HEK293 (cell line): ENCODE results near the gene IRX5.

ENCODE experiments used
- CTCF ChIA-PET: fragments of 350-600 bp; formaldehyde crosslinking; extraction: SDS; loops from one replicate; lab custom pipeline; 2021; ENCODE audit warnings: antibody characterized with exemption; lab: Yijun Ruan, JAX
- POLR2A ChIA-PET: fragments of 300-600 bp; formaldehyde crosslinking; extraction: SDS; loops from one replicate; lab custom pipeline; 2020; ENCODE audit warnings: antibody characterized with exemption, inconsistent platforms; lab: Yijun Ruan, JAX
- H3K27ac ChIP-seq: fragments of 200-500 bp; sonication (Bioruptor generic); 2 replicates; pipeline ENCODE4 v1.5.1; 2014; ENCODE audit warnings: low read depth, low read length, control low read depth, inconsistent platforms; ENCODE audit errors: extremely low read depth
- H3K36me3 ChIP-seq, 2 experiments: fragments of 200-500 bp in 1 of 2; sonication (Bioruptor generic) in 1 of 2; 1 replicate in 1 of 2; 2 replicates in 1 of 2; pipeline ENCODE4 v1.5.1; 2014 to 2017; ENCODE audit warnings: inconsistent platforms in 2 of 2, low read length in 2 of 2; ENCODE audit not compliant: control insufficient read depth in 2 of 2, insufficient read depth in 1 of 2
- H3K4me1 ChIP-seq: fragments of 200-500 bp; sonication (Bioruptor generic); 2 replicates; pipeline ENCODE4 v1.5.1; 2014; ENCODE audit warnings: mild to moderate bottlenecking, low read length, inconsistent platforms; ENCODE audit not compliant: control insufficient read depth, insufficient read depth
- H3K4me3 ChIP-seq: 2 replicates; pipeline ENCODE4 v1.5.1; 2011; ENCODE audit warnings: low read depth, mild to moderate bottlenecking, control low read depth, low read length, moderate library complexity
- H3K9me3 ChIP-seq: fragments of 200-500 bp; sonication (Bioruptor generic); 2 replicates; pipeline ENCODE4 v1.5.1; 2014; ENCODE audit warnings: low read depth, low read length, inconsistent platforms; ENCODE audit not compliant: control insufficient read depth, insufficient read depth
- HOXD13 ChIP-seq: sonication (generic); formaldehyde crosslinking; IDR thresholded peaks from 2 replicates; pipeline ENCODE4 v1.8.0; 2022; ENCODE audit warnings: missing genetic modification reagents, borderline replicate concordance
- KLF7 ChIP-seq: fragments of 450-650 bp; formaldehyde crosslinking; IDR thresholded peaks from 2 replicates; pipeline ENCODE4 v1.5.1; 2016; ENCODE audit warnings: missing biosample characterization, missing genetic modification characterization, borderline replicate concordance
- PRDM10 ChIP-seq: fragments of 450-650 bp; formaldehyde crosslinking; IDR thresholded peaks from 2 replicates; pipeline ENCODE4 v1.5.1; 2016; ENCODE audit warnings: missing biosample characterization, missing genetic modification characterization
- SP3 ChIP-seq: fragments of 450-650 bp; formaldehyde crosslinking; IDR thresholded peaks from 2 replicates; pipeline ENCODE4 v1.5.1; 2016; ENCODE audit warnings: missing biosample characterization, missing genetic modification characterization
- ZBTB20 ChIP-seq: fragments of 450-650 bp; formaldehyde crosslinking; IDR thresholded peaks from 2 replicates; pipeline ENCODE4 v1.5.1; 2016; ENCODE audit warnings: missing biosample characterization, missing genetic modification characterization
- ZFHX2 ChIP-seq: fragments of 450-650 bp; formaldehyde crosslinking; conservative IDR thresholded peaks from 2 replicates; pipeline ENCODE4 v1.5.1; 2016; ENCODE audit warnings: missing biosample characterization, missing genetic modification characterization
- ZNF175 ChIP-seq: fragments of 450-650 bp; formaldehyde crosslinking; IDR thresholded peaks from 2 replicates; pipeline ENCODE4 v1.5.1; 2016; ENCODE audit warnings: missing biosample characterization, missing genetic modification characterization
- ZNF248 ChIP-seq: fragments of 450-650 bp; formaldehyde crosslinking; IDR thresholded peaks from 2 replicates; pipeline ENCODE4 v1.5.1; 2017; ENCODE audit warnings: missing biosample characterization, missing genetic modification characterization
- ZNF548 ChIP-seq: fragments of 450-650 bp; formaldehyde crosslinking; IDR thresholded peaks from 2 replicates; pipeline ENCODE4 v1.5.1; 2016; ENCODE audit warnings: missing biosample characterization, missing genetic modification characterization
- ZNF664 ChIP-seq: fragments of 450-650 bp; formaldehyde crosslinking; IDR thresholded peaks from 2 replicates; pipeline ENCODE4 v1.5.1; 2016; ENCODE audit warnings: missing biosample characterization, missing genetic modification characterization
- ZNF707 ChIP-seq: fragments of 450-650 bp; formaldehyde crosslinking; IDR thresholded peaks from 2 replicates; pipeline ENCODE4 v1.5.1; 2016; ENCODE audit warnings: missing biosample characterization, missing genetic modification characterization
- ZSCAN4 ChIP-seq: fragments of 450-650 bp; formaldehyde crosslinking; IDR thresholded peaks from 2 replicates; pipeline ENCODE4 v1.5.1; 2017; ENCODE audit warnings: missing biosample characterization, missing genetic modification characterization
- TF ChIP-seq, protein P1 (sequence below): fragments of 450-650 bp; formaldehyde crosslinking; IDR thresholded peaks from 2 replicates; pipeline ENCODE4 v1.5.1; 2017; ENCODE audit warnings: missing biosample characterization, missing genetic modification characterization
- TF ChIP-seq, protein P2 (sequence below): fragments of 450-650 bp; IDR thresholded peaks from 2 replicates; pipeline ENCODE4 v1.5.1; 2018; ENCODE audit warnings: missing biosample characterization, missing genetic modification characterization
- TF ChIP-seq, protein P3 (sequence below): fragments of 450-650 bp; formaldehyde crosslinking; IDR thresholded peaks from 2 replicates; pipeline ENCODE4 v1.5.1; 2016; ENCODE audit warnings: missing biosample characterization, missing genetic modification characterization, low read depth

Gene IRX5

GRCh38 chr16:54890381-54890780 is 40.3 kb upstream of the IRX5 start (continued):
- TF ChIP-seq, protein P1, sequence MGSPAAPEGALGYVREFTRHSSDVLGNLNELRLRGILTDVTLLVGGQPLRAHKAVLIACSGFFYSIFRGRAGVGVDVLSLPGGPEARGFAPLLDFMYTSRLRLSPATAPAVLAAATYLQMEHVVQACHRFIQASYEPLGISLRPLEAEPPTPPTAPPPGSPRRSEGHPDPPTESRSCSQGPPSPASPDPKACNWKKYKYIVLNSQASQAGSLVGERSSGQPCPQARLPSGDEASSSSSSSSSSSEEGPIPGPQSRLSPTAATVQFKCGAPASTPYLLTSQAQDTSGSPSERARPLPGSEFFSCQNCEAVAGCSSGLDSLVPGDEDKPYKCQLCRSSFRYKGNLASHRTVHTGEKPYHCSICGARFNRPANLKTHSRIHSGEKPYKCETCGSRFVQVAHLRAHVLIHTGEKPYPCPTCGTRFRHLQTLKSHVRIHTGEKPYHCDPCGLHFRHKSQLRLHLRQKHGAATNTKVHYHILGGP, result no peak
- TF ChIP-seq PRDM10 (tag by site-specific recombination) (no peak), ZFHX2 (tag by site-specific recombination) (no peak), ZBTB20 (tag by site-specific recombination) (no peak), ZNF707 (tag by site-specific recombination) (no peak)
- TF ChIP-seq, all 188 proteins: peak for 0

- Histone ChIP-seq H3K9me3 (no peaks in the 10 kb centered on the region), H3K36me3 (no peaks in the 10 kb centered on the region), H3K4me1 (no peaks in the 10 kb centered on the region), H3K27ac (no peak overlapping the region), H3K4me3 (no peak overlapping the region)
- CTCF ChIA-PET, result no interaction called here
- POLR2A ChIA-PET, result no interaction called here
- no peak for TF ChIP-seq KLF7
- TF ChIP-seq SP3 (tag by site-specific recombination), result no peak
- no peak for TF ChIP-seq ZNF664 (tag by site-specific recombination)
- TF ChIP-seq ZSCAN4 (tag by site-specific recombination), result no peak
- no peak for TF ChIP-seq ZNF175 (tag by site-specific recombination)
- TF ChIP-seq HOXD13, result no peak
- TF ChIP-seq, protein P2, sequence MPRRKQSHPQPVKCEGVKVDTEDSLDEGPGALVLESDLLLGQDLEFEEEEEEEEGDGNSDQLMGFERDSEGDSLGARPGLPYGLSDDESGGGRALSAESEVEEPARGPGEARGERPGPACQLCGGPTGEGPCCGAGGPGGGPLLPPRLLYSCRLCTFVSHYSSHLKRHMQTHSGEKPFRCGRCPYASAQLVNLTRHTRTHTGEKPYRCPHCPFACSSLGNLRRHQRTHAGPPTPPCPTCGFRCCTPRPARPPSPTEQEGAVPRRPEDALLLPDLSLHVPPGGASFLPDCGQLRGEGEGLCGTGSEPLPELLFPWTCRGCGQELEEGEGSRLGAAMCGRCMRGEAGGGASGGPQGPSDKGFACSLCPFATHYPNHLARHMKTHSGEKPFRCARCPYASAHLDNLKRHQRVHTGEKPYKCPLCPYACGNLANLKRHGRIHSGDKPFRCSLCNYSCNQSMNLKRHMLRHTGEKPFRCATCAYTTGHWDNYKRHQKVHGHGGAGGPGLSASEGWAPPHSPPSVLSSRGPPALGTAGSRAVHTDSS (tag by site-specific recombination), result no peak
Measured at GRCh38 chr16:54891346-54891745, 39.3 kb upstream of the IRX5 start.

GRCh38 chr16:54892981-54893380 is 37.7 kb upstream of the IRX5 start:
- no peak overlapping the region for H3K4me3 ChIP-seq
- CTCF ChIA-PET, result no interaction called here
- no peak for TF ChIP-seq ZNF548 (tag by site-specific recombination)
- TF ChIP-seq, protein P3, sequence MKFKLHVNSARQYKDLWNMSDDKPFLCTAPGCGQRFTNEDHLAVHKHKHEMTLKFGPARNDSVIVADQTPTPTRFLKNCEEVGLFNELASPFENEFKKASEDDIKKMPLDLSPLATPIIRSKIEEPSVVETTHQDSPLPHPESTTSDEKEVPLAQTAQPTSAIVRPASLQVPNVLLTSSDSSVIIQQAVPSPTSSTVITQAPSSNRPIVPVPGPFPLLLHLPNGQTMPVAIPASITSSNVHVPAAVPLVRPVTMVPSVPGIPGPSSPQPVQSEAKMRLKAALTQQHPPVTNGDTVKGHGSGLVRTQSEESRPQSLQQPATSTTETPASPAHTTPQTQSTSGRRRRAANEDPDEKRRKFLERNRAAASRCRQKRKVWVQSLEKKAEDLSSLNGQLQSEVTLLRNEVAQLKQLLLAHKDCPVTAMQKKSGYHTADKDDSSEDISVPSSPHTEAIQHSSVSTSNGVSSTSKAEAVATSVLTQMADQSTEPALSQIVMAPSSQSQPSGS (tag by site-specific recombination), result no peak
- no peak for TF ChIP-seq ZNF248 (tag by site-specific recombination)
- TF ChIP-seq, all 188 proteins: peak for 0
- H3K4me1 ChIP-seq, result no peaks in the 10 kb centered on the region
- POLR2A ChIA-PET, result interaction anchor here (0.7 kb wide), 1 partner anchor 431 kb away, joined by 3 read pairs; no protein-coding TSS in a partner anchor
- H3K36me3 ChIP-seq, result no peaks in the 10 kb centered on the region
- H3K27ac ChIP-seq, result no peak overlapping the region
- no peaks in the 10 kb centered on the region for H3K9me3 ChIP-seq
